GM12801 (cell line): Measurements from ENCODE around the gene CNIH3.

Experiments used
- TF ChIP-seq, protein P1 (sequence below): IDR thresholded peaks from one replicate; pipeline ENCODE4 v1.5.1; 2011; ENCODE audit warnings: control low read depth; ENCODE audit not compliant: insufficient read length; ENCODE audit errors: extremely low read depth

CNIH3 gene

GRCh38 chr1:224761245-224761644, 145.1 kb downstream of the CNIH3 start:
- TF ChIP-seq, protein P1, sequence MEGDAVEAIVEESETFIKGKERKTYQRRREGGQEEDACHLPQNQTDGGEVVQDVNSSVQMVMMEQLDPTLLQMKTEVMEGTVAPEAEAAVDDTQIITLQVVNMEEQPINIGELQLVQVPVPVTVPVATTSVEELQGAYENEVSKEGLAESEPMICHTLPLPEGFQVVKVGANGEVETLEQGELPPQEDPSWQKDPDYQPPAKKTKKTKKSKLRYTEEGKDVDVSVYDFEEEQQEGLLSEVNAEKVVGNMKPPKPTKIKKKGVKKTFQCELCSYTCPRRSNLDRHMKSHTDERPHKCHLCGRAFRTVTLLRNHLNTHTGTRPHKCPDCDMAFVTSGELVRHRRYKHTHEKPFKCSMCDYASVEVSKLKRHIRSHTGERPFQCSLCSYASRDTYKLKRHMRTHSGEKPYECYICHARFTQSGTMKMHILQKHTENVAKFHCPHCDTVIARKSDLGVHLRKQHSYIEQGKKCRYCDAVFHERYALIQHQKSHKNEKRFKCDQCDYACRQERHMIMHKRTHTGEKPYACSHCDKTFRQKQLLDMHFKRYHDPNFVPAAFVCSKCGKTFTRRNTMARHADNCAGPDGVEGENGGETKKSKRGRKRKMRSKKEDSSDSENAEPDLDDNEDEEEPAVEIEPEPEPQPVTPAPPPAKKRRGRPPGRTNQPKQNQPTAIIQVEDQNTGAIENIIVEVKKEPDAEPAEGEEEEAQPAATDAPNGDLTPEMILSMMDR: no peak

DNA sequence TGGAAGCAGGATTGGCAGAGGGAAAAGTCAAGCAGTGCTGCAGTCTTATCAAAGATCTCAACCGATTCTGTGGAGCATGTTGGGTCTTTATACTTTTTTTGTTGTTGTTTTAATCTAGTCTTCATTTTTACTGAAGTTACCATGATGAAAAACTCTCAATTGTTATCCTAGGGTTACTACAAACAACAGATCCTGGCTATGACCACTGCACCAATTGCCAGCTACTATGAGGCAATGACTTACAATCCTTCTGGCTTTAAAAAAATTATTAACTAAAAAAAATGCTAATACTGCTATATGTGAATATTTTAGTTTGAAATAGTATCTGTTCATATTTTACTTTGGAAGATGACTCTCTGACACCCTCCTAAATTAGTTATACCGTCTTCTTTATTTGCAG, 145.9 kb downstream of the CNIH3 start:
- TF ChIP-seq, protein P1: no peak

DNA sequence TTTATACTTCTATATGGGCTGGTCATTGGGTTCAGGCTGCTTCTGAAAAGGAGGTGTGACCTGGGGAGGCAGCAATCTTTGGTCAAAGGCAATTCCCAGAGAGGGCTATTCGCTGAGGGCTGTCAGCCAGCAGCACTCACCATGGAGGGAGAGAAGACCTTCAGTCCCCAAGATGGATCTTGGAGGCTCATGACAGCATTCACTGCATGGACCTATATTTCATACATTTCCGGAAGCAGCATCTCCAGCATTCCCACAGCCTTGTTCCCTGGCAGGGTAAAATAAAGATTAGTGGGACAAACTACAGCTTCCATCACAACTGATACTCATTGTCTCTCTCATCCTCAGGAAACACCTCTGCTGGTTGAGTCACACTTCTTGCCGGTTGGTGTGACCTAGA, 146.6 kb downstream of the CNIH3 start:
- TF ChIP-seq, protein P1: no peak

- TF ChIP-seq, protein P1: no peak
Measured at GRCh38 chr1:224763126-224763775, 147.1 kb downstream of the CNIH3 start.

DNA sequence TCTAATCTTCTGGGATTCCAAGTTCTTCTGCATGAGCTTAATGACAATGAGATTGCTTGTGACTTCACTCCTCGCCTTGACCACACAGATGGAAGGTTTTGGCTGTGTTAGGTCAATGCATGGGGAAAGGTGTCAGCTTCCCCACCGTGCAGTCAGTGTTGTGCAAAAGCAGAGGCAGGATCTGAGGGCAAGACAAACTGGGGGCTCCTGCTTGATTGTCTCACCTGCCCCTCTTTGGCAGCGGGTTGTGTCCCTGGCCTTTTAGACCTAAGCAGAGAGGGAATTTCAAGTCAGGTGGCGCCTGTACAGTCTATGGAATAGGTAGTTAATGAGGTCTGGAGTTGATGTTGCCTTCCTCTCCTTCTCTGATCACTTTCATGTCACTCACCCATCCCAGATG, 150.1 kb downstream of the CNIH3 start:
- TF ChIP-seq, protein P1: no peak

GRCh38 chr1:224767031-224767430, 150.9 kb downstream of the CNIH3 start:
- TF ChIP-seq, protein P1: no peak

GRCh38 chr1:224767676-224768075, 151.6 kb downstream of the CNIH3 start:
- TF ChIP-seq, protein P1: no peak
